GM23338 (cell line): Measurements from ENCODE around the gene MAST4. TPM values are rescaled to one million over a fixed set of nuclear protein-coding genes. Genes with fewer than 3 reads are reported as not detected.
A peak's percentile ranks its signal among the peaks of the same experiment; 100 is the strongest.

Source experiments
- ATAC-seq: fragments of 200-7000 bp; cut with Tn5 transposase; 3 replicates; pipeline ENCODE4 v1.9.1; 2020
- DNase-seq: peaks from one replicate; pipeline ENCODE4 v3.0.0-alpha.2; 2015; ENCODE audit warnings: low spot score
- H2AFZ ChIP-seq: fragments of 200-600 bp; sonication (generic); 2 replicates; pipeline ENCODE4 v1.8.0; 2016; ENCODE audit warnings: antibody characterized with exemption, mild to moderate bottlenecking, moderate library complexity
- H3F3A ChIP-seq: fragments of 200-600 bp; sonication (generic); replicated peaks from 2 replicates; pipeline ENCODE4 v1.8.0; 2017; ENCODE audit warnings: antibody characterized with exemption, mixed run types, low read depth
- H3K27ac ChIP-seq: fragments of 200-600 bp; sonication (generic); 2 replicates; pipeline ENCODE4 v1.6.1; 2016; ENCODE audit warnings: low read depth
- H3K27me3 ChIP-seq: fragments of 200-600 bp; sonication (generic); 2 replicates; pipeline ENCODE4 v1.8.0; 2016; ENCODE audit warnings: mild to moderate bottlenecking, mixed run types, moderate library complexity; ENCODE audit not compliant: insufficient read depth
- H3K36me3 ChIP-seq: fragments of 200-600 bp; sonication (generic); 2 replicates; pipeline ENCODE4 v1.8.0; 2016; ENCODE audit warnings: mild to moderate bottlenecking; ENCODE audit not compliant: insufficient read depth
- H3K4me1 ChIP-seq: fragments of 200-600 bp; sonication (generic); 2 replicates; pipeline ENCODE4 v1.8.0; 2016; ENCODE audit warnings: mild to moderate bottlenecking, moderate library complexity; ENCODE audit not compliant: insufficient read depth
- H3K4me2 ChIP-seq: fragments of 200-600 bp; sonication (generic); 2 replicates; pipeline ENCODE4 v1.7.1; 2017; ENCODE audit warnings: mixed run types
- H3K4me3 ChIP-seq: fragments of 200-600 bp; sonication (generic); 2 replicates; pipeline ENCODE4 v1.6.1; 2016; ENCODE audit warnings: mixed run types
- H3K79me2 ChIP-seq: fragments of 200-600 bp; sonication (generic); replicated peaks from 2 replicates; pipeline ENCODE4 v1.8.0; 2017; ENCODE audit warnings: mild to moderate bottlenecking; ENCODE audit not compliant: insufficient read depth
- H3K9me2 ChIP-seq: fragments of 200-600 bp; sonication (generic); 2 replicates; pipeline ENCODE4 v1.8.0; 2017; ENCODE audit not compliant: insufficient read depth
- H4K20me1 ChIP-seq: fragments of 200-600 bp; sonication (generic); replicated peaks from 2 replicates; pipeline ENCODE4 v1.8.0; 2017; ENCODE audit warnings: mild to moderate bottlenecking; ENCODE audit not compliant: insufficient read depth
- H3K27ac Mint-ChIP-seq: 2 replicates; pipeline ENCODE4 v1.8.0; 2020; ENCODE audit warnings: inconsistent platforms, mild to moderate bottlenecking, moderate library complexity, mixed read lengths
- H3K27me3 Mint-ChIP-seq: 3 replicates; pipeline ENCODE4 v1.8.0; 2022; ENCODE audit warnings: low read depth, mild to moderate bottlenecking, moderate library complexity, mixed read lengths, inconsistent platforms; ENCODE audit not compliant: insufficient read depth, poor library complexity
- H3K36me3 Mint-ChIP-seq: 3 replicates; pipeline ENCODE4 v1.8.0; 2021; ENCODE audit warnings: low read depth, mild to moderate bottlenecking, inconsistent platforms, moderate library complexity, mixed read lengths
- H3K4me1 Mint-ChIP-seq: 3 replicates; pipeline ENCODE4 v1.8.0; 2020; ENCODE audit warnings: mild to moderate bottlenecking, inconsistent platforms, mixed read lengths
- H3K4me3 Mint-ChIP-seq: 3 replicates; pipeline ENCODE4 v1.8.0; 2021; ENCODE audit warnings: moderate library complexity, mild to moderate bottlenecking, inconsistent platforms, mixed read lengths
- H3K9me3 Mint-ChIP-seq: 3 replicates; pipeline ENCODE4 v1.8.0; 2020; ENCODE audit warnings: moderate library complexity, mild to moderate bottlenecking, inconsistent platforms, mixed read lengths
- CREB1 ChIP-seq: fragments of 250-450 bp; sonication (Bioruptor Pico); IDR thresholded peaks from 2 replicates; pipeline ENCODE4 v1.5.0; 2020; ENCODE audit warnings: low read depth, mild to moderate bottlenecking, moderate library complexity
- CTCF ChIP-seq, 2 experiments: fragments of 200-600 bp in 1 of 2; sonication (generic) in 1 of 2; conservative IDR thresholded peaks; 2 replicates each; pipeline versions ENCODE4 v1.5.1 to v1.6.1; 2016 to 2017; ENCODE audit warnings: antibody characterized with exemption in 2 of 2, low read depth in 2 of 2, mild to moderate bottlenecking in 2 of 2, moderate library complexity in 1 of 2
- EZH2 ChIP-seq: fragments of 200-600 bp; sonication (generic); IDR thresholded peaks from one replicate; pipeline ENCODE4 v1.8.0; 2017; ENCODE audit warnings: antibody characterized with exemption, mild to moderate bottlenecking, low read depth; ENCODE audit not compliant: unreplicated experiment
- EZH2phosphoT487 ChIP-seq: fragments of 200-600 bp; sonication (generic); IDR thresholded peaks from one replicate; pipeline ENCODE4 v1.8.1; 2018; ENCODE audit warnings: antibody characterized with exemption; ENCODE audit not compliant: unreplicated experiment
- NANOG ChIP-seq: IDR thresholded peaks from 2 replicates; pipeline ENCODE4 v1.6.1; 2016; ENCODE audit warnings: antibody characterized with exemption, borderline replicate concordance
- POLR2AphosphoS5 ChIP-seq: IDR thresholded peaks from 2 replicates; pipeline ENCODE4 v1.6.1; 2016; ENCODE audit warnings: antibody characterized with exemption, low read depth
- ZNF331 ChIP-seq: fragments of 250-450 bp; sonication (Bioruptor Pico); IDR thresholded peaks from 2 replicates; pipeline ENCODE4 v1.5.0; 2020; ENCODE audit warnings: low read depth, mild to moderate bottlenecking, moderate library complexity
- polyA plus RNA-seq: library from polyadenylated mRNA; unstranded; fragments of >200 nt; fragmentation: Nextera tagmentation; extraction: Ambion mirVana; gene quantifications from 2 replicates; pipeline ENCODE4 v1.2.1, GENCODE V29; 2016
- total RNA-seq: library from RNA; depleted of rRNA; stranded (reverse); fragments of >200 nt; shearing (Covaris generic); gene quantifications from 2 replicates; pipeline ENCODE4 v1.2.3, GENCODE V29; 2014
- TF ChIP-seq, protein P1 (sequence below): IDR thresholded peaks from one replicate; pipeline ENCODE4 v1.6.1; 2018; ENCODE audit warnings: antibody characterized with exemption; ENCODE audit not compliant: unreplicated experiment
- TF ChIP-seq, protein P2 (sequence below): fragments of 250-450 bp; sonication (Bioruptor Pico); IDR thresholded peaks from 2 replicates; pipeline ENCODE4 v1.5.0; 2020; ENCODE audit warnings: mild to moderate bottlenecking, moderate library complexity

The MAST4 gene
- total and polyA plus RNA-seq, 2 experiments from 2014 or later, result 3.6 to 8.5 TPM

- H2AFZ ChIP-seq, result peak overlapping the region; percentile 1; the same call in 1 of the 2 replicates
- Mint-ChIP-seq H3K27ac (no peak overlapping the region), H3K27me3 (peaks cover 5% of the 10 kb centered on the region), H3K36me3 (peaks cover 6% of the 10 kb centered on the region; the same call in 2 of the 3 replicates), H3K4me1 (peaks cover 10% of the 10 kb centered on the region), H3K9me3 (peaks cover 9% of the 10 kb centered on the region), H3K4me3 (no peak overlapping the region)
- H4K20me1 ChIP-seq, result no peaks in the 10 kb centered on the region
- peak; percentile 81 for ATAC-seq
- H3K9me2 ChIP-seq, result 0 out of 2 replicates have a peak, but pooled peaks cover 6% of the 10 kb centered on the region
- no peaks in the 10 kb centered on the region for H3K79me2 ChIP-seq
- DNase-seq, result peak; percentile 50
- no peak overlapping the region for H3K4me3 ChIP-seq
- 0 out of 2 replicates have a peak, but pooled peaks cover 6% of the 10 kb centered on the region for H3K4me1 ChIP-seq
- no peaks in the 10 kb centered on the region for H3K27me3 ChIP-seq
- TF ChIP-seq EZH2phosphoT487 (no peak), EZH2 (no peak), POLR2AphosphoS5 (no peak), ZNF331 (CRISPR knock-in tag) (no peak), CREB1 (no peak), NANOG (no peak), CTCF (conservative IDR thresholded peaks at IDR 0.05; ENCODE audit: low read depth in 2 of 2) (no peak)
- TF ChIP-seq, protein P1, sequence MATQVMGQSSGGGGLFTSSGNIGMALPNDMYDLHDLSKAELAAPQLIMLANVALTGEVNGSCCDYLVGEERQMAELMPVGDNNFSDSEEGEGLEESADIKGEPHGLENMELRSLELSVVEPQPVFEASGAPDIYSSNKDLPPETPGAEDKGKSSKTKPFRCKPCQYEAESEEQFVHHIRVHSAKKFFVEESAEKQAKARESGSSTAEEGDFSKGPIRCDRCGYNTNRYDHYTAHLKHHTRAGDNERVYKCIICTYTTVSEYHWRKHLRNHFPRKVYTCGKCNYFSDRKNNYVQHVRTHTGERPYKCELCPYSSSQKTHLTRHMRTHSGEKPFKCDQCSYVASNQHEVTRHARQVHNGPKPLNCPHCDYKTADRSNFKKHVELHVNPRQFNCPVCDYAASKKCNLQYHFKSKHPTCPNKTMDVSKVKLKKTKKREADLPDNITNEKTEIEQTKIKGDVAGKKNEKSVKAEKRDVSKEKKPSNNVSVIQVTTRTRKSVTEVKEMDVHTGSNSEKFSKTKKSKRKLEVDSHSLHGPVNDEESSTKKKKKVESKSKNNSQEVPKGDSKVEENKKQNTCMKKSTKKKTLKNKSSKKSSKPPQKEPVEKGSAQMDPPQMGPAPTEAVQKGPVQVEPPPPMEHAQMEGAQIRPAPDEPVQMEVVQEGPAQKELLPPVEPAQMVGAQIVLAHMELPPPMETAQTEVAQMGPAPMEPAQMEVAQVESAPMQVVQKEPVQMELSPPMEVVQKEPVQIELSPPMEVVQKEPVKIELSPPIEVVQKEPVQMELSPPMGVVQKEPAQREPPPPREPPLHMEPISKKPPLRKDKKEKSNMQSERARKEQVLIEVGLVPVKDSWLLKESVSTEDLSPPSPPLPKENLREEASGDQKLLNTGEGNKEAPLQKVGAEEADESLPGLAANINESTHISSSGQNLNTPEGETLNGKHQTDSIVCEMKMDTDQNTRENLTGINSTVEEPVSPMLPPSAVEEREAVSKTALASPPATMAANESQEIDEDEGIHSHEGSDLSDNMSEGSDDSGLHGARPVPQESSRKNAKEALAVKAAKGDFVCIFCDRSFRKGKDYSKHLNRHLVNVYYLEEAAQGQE, result no peak
- TF ChIP-seq, protein P2, sequence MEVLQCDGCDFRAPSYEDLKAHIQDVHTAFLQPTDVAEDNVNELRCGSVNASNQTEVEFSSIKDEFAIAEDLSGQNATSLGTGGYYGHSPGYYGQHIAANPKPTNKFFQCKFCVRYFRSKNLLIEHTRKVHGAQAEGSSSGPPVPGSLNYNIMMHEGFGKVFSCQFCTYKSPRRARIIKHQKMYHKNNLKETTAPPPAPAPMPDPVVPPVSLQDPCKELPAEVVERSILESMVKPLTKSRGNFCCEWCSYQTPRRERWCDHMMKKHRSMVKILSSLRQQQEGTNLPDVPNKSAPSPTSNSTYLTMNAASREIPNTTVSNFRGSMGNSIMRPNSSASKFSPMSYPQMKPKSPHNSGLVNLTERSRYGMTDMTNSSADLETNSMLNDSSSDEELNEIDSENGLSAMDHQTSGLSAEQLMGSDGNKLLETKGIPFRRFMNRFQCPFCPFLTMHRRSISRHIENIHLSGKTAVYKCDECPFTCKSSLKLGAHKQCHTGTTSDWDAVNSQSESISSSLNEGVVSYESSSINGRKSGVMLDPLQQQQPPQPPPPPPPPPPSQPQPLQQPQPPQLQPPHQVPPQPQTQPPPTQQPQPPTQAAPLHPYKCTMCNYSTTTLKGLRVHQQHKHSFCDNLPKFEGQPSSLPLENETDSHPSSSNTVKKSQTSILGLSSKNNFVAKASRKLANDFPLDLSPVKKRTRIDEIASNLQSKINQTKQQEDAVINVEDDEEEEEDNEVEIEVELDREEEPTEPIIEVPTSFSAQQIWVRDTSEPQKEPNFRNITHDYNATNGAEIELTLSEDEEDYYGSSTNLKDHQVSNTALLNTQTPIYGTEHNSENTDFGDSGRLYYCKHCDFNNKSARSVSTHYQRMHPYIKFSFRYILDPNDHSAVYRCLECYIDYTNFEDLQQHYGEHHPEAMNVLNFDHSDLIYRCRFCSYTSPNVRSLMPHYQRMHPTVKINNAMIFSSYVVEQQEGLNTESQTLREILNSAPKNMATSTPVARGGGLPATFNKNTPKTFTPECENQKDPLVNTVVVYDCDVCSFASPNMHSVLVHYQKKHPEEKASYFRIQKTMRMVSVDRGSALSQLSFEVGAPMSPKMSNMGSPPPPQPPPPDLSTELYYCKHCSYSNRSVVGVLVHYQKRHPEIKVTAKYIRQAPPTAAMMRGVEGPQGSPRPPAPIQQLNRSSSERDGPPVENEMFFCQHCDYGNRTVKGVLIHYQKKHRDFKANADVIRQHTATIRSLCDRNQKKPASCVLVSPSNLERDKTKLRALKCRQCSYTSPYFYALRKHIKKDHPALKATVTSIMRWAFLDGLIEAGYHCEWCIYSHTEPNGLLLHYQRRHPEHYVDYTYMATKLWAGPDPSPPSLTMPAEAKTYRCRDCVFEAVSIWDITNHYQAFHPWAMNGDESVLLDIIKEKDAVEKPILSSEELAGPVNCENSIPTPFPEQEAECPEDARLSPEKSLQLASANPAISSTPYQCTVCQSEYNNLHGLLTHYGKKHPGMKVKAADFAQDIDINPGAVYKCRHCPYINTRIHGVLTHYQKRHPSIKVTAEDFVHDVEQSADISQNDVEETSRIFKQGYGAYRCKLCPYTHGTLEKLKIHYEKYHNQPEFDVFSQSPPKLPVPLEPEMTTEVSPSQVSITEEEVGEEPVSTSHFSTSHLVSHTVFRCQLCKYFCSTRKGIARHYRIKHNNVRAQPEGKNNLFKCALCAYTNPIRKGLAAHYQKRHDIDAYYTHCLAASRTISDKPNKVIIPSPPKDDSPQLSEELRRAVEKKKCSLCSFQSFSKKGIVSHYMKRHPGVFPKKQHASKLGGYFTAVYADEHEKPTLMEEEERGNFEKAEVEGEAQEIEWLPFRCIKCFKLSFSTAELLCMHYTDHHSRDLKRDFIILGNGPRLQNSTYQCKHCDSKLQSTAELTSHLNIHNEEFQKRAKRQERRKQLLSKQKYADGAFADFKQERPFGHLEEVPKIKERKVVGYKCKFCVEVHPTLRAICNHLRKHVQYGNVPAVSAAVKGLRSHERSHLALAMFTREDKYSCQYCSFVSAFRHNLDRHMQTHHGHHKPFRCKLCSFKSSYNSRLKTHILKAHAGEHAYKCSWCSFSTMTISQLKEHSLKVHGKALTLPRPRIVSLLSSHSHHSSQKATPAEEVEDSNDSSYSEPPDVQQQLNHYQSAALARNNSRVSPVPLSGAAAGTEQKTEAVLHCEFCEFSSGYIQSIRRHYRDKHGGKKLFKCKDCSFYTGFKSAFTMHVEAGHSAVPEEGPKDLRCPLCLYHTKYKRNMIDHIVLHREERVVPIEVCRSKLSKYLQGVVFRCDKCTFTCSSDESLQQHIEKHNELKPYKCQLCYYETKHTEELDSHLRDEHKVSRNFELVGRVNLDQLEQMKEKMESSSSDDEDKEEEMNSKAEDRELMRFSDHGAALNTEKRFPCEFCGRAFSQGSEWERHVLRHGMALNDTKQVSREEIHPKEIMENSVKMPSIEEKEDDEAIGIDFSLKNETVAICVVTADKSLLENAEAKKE (CRISPR knock-in tag), result no peak
- 0 out of 2 replicates have a peak overlapping the region, but pooled peaks have one; percentile 3 for H3K4me2 ChIP-seq
- H3F3A ChIP-seq, result no peaks in the 10 kb centered on the region
- H3K36me3 ChIP-seq, result no peaks in the 10 kb centered on the region
- H3K27ac ChIP-seq, result no peak overlapping the region
Measured at GRCh38 chr5:67190861-67191260, 594.7 kb downstream of the MAST4 start.
